CD4-positive, alpha-beta T cell treated with Interleukin-4 for 1 hour (primary cell): ENCODE results near the gene KCNJ8.
"Not testable (repeated sequence)": the region's sequence is repeated elsewhere in the genome, so short reads cannot be mapped to it uniquely, and the experiment has no call there.

Source experiments
- DNase-seq, 2 donors: peaks; one replicate each; pipeline ENCODE4 v3.0.0-alpha.2; 2020 to 2022

The KCNJ8 gene

DNA sequence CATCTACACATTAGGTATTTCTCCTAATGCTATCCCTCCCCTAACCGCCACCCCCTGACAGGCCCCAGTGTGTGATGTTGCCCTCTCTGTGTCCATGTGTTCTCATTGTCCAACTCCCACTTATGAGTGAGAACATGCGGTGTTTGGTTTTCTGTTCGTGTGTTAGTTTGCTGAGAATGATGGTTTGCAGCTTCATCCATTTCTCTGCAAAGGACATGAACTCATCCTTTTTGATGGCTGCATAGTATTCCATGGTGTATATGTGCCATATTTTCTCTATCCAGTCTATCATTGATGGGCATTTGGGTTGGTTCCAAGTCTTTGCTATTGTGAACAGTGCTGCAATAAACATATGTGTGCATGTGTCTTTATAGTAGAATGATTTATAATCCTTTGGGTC, 8.2 kb upstream of the KCNJ8 start:
- not testable (repeated sequence) for DNase-seq

DNA sequence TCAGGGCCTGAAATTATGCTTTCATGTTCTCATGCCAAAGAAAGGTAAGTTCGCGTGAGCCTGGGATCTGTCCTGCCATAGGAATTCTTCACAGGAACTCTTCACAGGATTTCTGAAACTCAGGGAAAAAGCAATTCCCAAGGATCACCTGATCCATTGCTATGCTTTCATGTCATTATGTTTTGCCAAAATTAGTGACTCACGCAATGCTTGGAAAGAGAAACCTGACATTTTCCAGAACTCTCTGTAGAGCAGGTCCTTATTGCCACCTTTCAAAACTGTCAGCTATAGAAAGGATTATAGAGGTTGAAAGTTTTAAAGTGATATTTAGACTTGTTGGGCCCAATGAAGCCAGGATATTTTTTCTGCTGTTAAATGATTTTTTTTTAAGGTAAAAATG, 6.3 kb upstream of the KCNJ8 start:
- DNase-seq = no peak

DNA sequence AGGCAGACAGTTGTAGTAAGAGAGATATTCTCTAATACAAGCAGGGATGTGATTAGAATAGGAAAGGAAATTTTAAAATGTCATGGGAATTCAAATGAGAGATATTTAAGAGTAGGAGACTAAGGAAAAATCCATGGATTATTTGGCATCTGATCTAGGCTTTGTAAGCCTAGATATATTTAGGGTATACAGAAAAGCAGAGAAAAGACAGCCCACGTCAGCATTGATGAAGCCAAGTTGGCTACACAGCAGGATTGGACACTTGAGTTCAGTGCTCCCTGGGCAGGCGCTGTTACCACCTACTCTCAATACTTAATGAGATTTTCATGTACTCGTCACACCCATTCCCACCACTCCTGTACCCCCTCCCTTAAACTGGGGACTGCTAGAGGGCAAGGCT, 1.7 kb upstream of the KCNJ8 start:
- no peak for DNase-seq

DNA sequence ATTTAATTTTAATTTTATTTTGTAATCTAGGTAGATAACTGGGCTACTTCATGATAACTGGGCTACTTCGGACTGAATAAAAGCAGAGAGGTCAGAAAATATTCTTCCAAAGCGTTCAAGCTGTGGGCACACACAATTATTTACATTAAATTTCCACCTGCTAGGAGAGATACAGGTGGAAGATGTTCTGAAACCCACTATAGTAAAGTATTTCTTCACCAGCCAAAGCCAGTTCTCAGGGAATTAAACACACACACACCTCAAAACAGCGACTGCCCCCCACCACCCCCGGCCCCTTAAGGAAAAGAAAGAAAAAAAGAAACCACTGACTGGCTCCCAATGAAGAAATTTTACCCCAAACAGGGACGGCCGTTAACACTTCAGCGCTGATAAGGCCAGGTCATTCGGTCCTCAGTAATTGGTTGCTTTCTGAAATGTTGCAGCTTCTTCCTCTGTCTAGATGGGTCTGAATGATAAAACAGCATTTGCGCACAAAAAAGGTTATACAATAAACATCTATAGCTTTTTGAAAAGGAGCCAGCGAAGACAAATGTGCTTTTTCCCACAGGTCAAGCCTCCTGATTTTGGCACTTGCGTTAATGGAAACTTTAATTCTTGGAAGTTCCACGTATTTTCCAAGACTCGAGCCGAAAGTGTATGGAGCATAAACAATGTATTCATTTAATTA, 771 bp upstream of the KCNJ8 start:
- no peak for DNase-seq

DNA sequence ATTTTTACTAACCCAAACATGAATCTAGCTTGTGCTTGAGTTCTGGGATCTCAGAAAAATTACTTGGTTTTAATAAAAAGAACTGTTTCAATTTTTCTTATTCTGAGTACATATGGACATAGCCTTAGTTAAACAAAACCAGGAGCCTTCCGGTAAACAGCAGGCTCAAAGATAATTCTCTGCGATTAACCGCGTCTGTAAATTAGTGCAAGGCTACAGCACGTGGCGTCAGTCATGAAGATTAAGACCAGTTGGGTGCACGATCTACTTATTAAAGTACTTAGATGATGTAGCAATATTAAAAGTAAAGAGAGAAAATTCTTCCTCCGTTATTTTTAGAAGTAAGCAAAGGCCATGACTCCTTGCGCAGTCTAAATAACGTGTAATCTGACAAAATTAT, 700 bp downstream of the KCNJ8 start:
- DNase-seq = no peak

DNA sequence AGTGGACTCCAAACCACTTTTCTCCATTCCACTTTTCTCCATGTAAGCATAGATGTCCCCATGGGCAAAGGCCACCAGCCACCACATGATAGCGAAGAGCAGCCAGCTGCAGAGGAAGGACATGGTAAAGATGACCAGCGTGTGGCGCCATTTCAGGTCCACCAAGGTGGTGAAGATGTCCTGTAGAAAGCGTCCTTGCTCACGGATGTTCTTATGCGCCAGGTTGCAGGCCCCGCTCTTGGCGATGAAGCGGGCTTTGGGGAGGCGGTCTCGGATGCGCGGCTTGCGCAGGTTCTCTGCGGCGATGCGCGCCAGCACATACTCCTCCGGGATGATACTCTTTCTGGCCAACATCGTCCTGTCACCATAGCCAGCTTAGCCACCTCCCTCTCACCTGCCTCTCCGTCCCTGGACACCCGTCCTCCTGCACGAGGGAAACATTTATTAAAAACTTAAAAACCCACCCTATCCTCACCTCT, 1.2 kb downstream of the KCNJ8 start:
- no peak for DNase-seq

DNA sequence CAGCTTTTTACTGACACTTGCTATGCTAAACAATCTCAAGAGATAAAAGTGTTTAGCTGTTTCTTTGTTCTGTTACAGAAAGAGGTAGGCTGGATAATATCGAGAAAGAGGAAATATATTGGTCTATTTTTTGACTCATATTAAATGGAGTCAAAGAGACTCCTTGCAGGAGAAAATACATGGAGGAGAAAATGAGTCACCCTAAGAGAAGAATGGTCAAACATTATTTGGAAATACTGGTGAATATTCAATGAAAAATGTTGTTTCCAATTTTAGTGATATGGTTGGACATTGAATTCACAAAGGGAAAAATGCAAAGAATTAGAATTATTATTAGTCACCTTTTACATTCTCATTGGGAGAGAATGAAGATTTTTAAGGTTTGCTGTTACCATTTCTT, 3.2 kb downstream of the KCNJ8 start:
- no peak for DNase-seq

DNA sequence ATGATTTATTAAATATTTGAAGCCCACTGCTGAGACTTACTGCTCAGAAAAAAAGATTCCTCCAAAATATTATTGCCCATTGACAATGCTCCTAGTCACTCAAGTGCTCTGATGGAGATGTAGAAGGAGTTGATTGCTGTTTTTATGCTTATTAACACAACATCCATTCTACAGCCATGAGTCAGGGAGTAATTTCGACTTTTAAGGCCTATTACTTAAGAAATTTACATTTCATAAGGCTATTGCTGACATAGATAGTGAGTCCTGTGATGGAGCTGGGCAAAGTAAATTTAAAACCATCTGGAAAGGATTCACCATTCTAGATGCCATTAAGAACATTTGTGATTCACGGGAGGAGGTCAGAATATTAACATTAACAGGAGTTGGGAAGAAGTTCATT, 5.2 kb downstream of the KCNJ8 start:
- DNase-seq = no peak

DNA sequence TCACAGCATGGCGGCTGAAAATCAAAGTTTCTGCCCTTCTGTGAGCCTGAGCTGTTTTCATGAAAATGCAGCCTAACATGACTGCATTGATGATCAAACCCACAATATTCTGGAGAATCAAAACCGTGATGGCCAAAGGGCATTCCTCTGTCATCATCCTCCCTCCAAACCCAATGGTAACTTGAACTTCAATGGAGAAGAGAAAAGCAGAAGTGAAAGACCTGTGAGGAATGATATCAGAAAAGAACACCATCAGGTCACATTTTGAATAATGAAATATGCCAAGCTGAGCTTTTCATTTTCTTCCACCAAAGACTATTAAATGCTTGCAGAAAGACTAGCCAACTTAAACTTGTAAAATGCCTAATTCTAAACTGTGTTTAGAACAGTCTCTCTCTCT, 8.1 kb downstream of the KCNJ8 start:
- no peak for DNase-seq

DNA sequence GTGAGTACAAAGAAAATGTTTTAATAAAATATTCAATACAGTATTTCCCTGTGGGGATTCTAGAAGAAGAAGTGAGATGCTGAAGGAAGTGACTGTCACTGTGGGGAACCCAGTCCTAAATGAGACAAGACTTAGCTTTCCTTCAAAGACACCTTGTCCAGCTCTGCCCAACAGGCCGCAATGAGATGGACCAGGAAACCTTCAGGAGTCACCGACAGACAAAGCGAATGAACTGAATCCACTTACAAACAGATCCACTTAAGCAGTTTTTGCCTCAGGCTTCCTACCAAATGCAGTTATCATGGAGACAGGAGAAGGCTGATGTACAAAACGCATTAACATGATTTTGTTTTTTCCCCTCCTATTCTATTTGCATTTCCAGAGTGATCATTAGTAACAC, 9.6 kb downstream of the KCNJ8 start:
- no peak for DNase-seq

DNA sequence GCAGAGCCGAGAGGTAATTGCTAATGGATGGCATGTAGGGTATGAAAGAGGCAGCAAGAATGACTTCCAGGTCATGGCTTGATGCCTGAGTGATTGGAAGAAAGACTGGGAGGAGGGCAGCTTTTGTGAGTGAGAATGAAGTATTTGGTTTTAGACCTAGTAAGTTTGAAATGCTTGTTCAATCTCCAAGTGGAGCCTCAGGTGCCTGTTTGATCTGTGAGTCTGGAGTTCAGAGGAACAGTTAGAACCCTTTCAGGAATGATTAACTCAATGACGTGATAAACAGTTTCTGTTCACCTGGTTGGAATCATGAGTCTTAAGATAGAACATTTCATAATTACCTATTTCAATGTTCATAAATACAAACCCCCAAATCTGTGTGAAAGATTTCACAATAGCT, 10.4 kb downstream of the KCNJ8 start:
- no peak for DNase-seq

DNA sequence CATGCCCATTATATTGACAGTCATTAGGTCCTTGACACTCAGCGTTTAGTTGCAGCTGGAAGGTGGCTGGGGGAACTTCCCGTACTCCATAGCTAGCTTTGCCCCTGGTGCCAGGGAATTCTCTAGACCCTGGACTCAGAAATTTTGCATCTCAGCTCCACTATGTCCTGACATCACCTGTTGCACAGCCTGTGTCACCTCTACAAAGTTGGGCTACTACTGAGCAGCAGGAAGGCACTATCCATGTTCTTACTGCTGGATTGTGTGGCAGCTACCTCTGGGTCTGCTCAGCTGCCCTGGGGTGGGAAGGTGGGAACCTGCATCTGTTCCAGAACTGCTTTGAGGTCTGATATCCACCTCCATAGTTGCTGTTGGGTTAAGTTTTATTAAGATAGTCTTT, 11.0 kb downstream of the KCNJ8 start:
- DNase-seq = no peak

DNA sequence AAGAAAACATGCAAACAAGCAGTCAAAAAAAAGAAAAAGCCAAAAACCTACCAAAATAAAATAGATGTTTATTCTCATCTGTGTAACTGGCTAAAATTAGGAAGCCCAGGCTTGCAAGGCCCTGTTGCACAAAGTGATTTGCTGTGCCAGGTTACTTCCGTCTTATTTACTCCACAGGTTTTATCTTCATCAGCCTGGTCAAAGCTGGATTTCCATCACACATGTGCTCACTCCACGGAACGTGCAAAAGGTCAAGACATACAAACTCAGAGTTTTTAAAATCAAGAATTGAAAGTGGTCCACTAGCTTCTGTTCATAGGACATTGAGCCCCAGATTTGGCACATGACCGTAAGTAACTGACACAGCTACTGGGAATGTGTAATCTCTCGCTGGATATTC, 14.8 kb downstream of the KCNJ8 start:
- no peak for DNase-seq

DNA sequence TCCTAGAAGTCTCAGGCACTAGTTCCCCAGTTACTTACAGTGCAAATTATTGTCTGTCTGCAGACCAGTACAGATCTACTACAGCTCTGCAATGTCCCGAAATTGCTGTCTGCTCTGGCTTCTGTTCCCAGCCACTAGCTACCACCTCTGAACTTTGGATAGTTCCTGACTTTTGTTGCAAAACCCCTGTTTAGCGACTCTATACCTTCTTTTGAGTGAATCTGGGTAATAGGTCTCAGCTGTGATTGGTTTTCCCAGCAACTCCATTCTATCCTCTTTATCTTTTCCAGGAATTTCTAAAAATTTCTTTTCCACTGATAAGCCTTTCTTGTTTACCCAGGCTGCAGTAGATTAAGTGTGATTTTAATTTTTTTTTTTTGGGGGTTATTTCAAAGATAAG, 16.8 kb downstream of the KCNJ8 start:
- DNase-seq = no peak

DNA sequence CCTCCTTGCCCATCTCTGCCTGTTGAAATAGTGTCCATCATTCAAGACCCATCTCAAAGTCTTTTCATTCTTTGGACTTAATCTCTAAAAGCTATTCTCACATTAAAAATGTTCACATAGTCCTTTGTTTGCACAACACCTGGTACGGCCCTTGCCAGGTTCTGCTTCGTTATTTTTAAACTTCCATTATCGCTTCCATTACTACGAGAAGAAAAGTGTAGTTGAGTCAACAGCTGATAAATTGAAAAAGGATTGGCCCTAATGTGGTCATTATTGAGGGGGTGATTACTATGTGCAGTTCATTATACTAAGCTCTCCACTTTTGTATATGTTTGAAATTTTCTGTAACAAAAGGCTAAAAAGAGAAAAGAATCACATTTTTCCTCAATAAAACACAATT, 17.8 kb downstream of the KCNJ8 start:
- DNase-seq = no peak

DNA sequence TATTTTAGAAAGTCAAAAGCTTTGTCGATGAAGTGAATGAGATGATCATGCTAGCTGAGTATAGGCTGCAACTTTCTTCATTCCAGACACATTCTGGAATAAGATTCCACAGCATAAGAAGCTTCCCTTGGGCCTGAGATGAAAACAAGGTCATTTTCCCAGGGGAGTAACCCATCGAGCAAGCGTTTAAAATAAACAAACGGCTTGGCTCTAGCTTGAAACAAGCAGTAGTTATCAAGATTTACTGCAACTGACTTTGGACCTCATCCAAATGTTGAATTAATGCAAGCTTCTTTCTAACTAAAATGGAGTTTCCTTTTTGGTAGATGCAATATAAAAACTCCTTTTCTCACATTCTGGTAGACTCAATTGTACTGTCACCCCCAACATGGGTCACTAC, 23.0 kb downstream of the KCNJ8 start:
- DNase-seq = no peak

DNA sequence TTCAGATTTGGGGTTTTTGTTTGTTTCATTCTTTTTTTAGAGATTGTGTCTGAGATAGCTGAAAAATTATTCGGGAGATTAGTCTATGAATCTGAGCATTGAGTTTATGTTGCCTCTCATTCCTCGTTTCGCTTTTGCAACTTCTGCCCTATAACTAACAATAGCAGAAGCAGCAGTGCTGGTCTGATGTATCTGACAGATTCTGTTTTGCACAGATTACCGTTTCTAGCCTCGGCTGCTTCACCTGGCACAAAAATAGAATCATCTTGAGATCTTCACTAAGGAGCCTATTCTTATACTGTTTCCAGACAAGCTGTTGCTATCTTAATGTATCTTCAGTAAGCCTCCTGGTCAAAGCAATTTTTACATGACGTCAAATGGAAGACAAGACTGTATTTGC, 29.2 kb downstream of the KCNJ8 start:
- DNase-seq = no peak

DNA sequence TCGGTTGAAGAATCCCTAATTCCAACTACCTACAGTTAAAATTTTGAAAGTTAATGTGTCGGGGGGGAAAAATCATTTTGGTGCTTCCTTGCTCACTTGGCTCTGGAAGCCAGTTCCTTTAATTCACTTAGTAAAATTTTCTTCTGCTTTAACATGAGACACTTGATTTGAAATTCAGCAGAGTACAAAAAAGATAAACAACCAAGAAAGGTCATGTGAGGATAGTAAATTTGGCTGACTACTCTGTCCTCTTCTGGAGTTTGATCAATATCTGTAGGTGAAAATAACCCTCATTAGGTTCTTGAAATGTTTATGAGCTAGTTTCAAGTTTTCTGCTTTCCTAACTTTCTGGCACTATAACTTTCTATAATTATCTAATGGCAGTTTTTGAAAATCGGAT, 43.4 kb downstream of the KCNJ8 start:
- DNase-seq = no peak

DNA sequence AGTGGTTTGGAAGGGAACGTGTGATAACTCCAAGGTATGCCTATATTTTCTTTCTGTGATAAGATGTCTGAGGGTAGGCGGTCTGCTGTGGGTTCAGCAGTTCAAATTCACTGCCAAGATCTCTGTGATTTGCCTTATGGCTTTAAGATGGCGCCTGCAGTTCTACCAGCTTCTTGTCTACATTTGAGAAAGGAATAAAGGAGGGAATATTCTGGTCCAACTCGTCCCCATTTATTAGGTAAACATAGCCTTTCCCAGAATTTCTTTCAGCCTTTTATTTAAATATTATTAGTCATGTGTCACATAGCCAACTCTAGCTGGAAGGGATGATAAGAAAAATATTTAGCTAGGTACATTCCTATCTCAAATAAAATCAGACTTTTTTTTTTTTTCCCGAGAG, 48.8 kb downstream of the KCNJ8 start:
- DNase-seq = no peak

DNA sequence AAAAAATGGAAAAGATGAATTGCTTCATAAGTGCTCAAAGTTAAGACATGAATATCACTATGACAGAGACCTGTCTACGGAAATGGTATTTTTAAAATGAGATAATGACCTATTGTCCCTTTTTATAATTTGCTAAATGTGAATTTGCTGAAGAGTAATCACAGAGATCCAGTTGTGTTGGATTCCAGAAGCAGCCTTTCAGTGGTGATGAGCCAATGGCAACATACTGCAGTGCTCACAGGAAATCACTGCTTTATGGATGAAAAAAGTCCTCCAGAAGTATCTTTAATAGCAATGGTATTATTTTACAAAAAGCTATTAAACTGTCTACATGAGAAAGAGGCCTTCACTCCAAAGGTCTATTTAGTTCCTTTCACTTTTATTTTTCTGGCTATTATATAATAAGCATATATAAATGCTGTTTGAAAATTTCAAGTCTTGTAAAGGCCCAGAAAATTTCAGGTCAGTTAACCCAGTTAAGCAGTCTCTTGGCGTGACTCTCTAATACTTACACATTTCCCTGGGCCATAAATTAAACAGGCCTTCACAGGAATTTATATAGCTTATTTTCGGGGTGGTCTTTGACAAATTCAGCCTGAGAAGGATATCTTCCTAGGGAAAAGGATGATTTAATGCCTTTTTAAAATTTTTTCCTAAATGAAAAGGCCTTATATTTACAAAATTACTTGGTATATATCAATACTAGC, 55.4 kb downstream of the KCNJ8 start:
- no peak for DNase-seq

DNA sequence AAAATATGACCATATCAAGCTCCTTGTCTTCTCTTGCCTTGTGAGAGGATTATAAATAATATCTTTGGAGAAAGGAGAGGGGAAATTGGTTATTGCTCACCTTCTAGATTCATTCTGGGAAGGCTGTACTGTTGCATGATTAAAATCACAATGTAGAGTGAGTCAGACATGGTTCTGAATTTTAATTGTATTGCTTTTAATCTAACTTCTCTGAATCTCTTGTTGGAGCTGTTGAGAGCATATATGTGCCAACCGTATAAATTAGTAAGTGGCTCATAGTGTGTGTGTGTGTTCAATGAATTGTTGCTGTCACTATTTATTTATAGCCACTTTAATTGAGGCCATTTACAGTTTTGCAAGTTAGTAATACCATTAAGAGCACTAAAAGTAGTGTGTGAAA, 56.1 kb downstream of the KCNJ8 start:
- DNase-seq = no peak

DNA sequence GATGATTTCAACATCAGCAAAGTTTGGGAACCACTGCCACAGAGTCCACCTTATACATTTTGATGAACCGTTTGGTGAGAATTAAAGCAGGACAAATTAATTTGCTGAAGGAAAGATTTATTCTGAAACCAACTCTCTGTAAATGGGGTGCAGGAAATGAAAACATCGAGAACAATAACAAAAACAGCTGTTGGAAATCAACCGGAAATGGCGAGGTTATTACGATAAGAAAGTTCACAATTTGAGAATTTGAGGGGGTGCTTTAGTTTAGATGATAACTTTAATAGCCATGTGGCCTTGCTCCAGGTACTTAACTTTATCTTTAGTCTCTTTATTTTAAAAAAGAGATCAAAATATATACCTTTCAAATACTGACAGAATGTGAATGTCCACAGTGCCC, 56.7 kb downstream of the KCNJ8 start:
- DNase-seq = no peak

DNA sequence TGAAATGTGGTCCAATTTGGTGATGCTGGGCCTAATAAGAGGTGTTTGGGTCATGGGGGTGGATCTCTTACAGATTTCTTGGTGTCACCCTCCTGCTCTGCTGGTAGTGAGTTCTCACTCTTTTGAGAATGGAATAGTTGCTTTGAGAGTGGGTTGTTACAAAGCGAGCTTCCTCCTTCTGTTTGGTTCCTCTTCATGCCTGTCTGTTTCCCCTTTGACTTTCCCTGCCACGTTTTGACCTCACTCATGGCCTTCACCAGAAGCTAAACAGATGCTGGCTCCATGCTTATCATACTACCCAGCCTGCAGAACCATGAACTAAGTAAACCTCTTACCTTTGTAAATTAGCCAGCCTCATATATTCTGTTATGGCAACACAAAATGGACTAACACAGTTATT, 59.1 kb downstream of the KCNJ8 start:
- DNase-seq = no peak
